H1 (cell line): ENCODE results near the gene SLAMF1. TPM values are rescaled to one million over a fixed set of nuclear protein-coding genes. Genes with fewer than 3 reads are reported as not detected.

Experiments used
- CTCF ChIA-PET: fragments of 300-600 bp; sonication (Branson Sonifier 250); formaldehyde crosslinking; loops from one replicate; lab custom pipeline; 2021; ENCODE audit not compliant: partially characterized antibody; lab: Charles Lee
- POLR2A ChIA-PET: fragments of 300-600 bp; sonication (Branson Sonifier 250); formaldehyde crosslinking; loops from one replicate; lab custom pipeline; 2021; ENCODE audit warnings: inconsistent platforms; ENCODE audit not compliant: partially characterized antibody; lab: Charles Lee
- DNase-seq, 2 experiments: peaks; one replicate each; pipeline versions ENCODE4 v3.0.0 to v3.0.0-alpha.2; 2010 to 2022; ENCODE audit warnings: low spot score in 2 of 2, low read depth in 1 of 2, mixed read lengths in 1 of 2
- FAIRE-seq: peaks from 2 replicates; lab custom pipeline; 2011; peaks lifted over from hg19 to GRCh38; lab: Jason Lieb, UNC
- H2AFZ ChIP-seq: 2 replicates; pipeline ENCODE4 v1.8.1; 2012; ENCODE audit warnings: low read length, inconsistent platforms
- H2AK5ac ChIP-seq: 2 replicates; pipeline ENCODE4 v1.6.1; 2013; ENCODE audit warnings: low read depth, low read length
- H2BK120ac ChIP-seq: replicated peaks from 2 replicates; pipeline ENCODE3; 2013; ENCODE audit warnings: low read depth, low read length, inconsistent platforms
- H2BK12ac ChIP-seq: 2 replicates; pipeline ENCODE4 v1.6.1; 2013; ENCODE audit warnings: low read depth, low read length
- H2BK15ac ChIP-seq: 2 replicates; pipeline ENCODE4 v1.6.1; 2013; ENCODE audit warnings: low read length
- H2BK20ac ChIP-seq: 2 replicates; pipeline ENCODE4 v1.6.1; 2013; ENCODE audit warnings: low read length
- H2BK5ac ChIP-seq: 2 replicates; pipeline ENCODE4 v1.6.1; 2013; ENCODE audit warnings: low read depth, low read length
- H3K14ac ChIP-seq: 2 replicates; pipeline ENCODE4 v1.6.1; 2013; ENCODE audit warnings: inconsistent platforms; ENCODE audit not compliant: insufficient read length
- H3K18ac ChIP-seq: 2 replicates; pipeline ENCODE4 v1.6.1; 2013; ENCODE audit warnings: low read length; ENCODE audit errors: extremely low read depth
- H3K23ac ChIP-seq: 2 replicates; pipeline ENCODE4 v1.6.1; 2013; ENCODE audit warnings: inconsistent platforms; ENCODE audit not compliant: insufficient read length
- H3K23me2 ChIP-seq: 2 replicates; pipeline ENCODE4 v1.6.1; 2013; ENCODE audit warnings: low read depth, low read length
- H3K27ac ChIP-seq: 2 replicates; pipeline ENCODE4 v1.6.1; 2011; ENCODE audit warnings: low read depth, low read length, inconsistent platforms
- H3K27me3 ChIP-seq, 4 experiments: replicated peaks in 1 of 4; 1 replicate in 1 of 4; 2 replicates in 3 of 4; pipeline versions ENCODE4 v1.6.1 to v1.8.1; 2011 to 2013; ENCODE audit warnings: low read length in 3 of 4, mild to moderate bottlenecking in 3 of 4, inconsistent platforms in 2 of 4, mixed read lengths in 2 of 4, moderate library complexity in 1 of 4; ENCODE audit not compliant: control insufficient read depth in 3 of 4, insufficient read depth in 3 of 4; ENCODE audit errors: extremely low read depth in 1 of 4
- H3K36me3 ChIP-seq, 4 experiments: 2 replicates each; pipeline versions ENCODE4 v1.6.1 to v1.8.1; 2011 to 2013; ENCODE audit warnings: mild to moderate bottlenecking in 4 of 4, low read length in 3 of 4, moderate library complexity in 2 of 4, control low read depth in 1 of 4, inconsistent platforms in 1 of 4; ENCODE audit not compliant: insufficient read depth in 4 of 4, control insufficient read depth in 2 of 4
- H3K4ac ChIP-seq: replicated peaks from 2 replicates; pipeline ENCODE3; 2013; ENCODE audit warnings: low read length, low read depth, mixed read lengths, inconsistent platforms; ENCODE audit not compliant: insufficient read length
- H3K4me1 ChIP-seq, 4 experiments: replicated peaks in 1 of 4; 1 replicate in 1 of 4; 2 replicates in 3 of 4; pipeline versions ENCODE4 v1.6.1 to v1.8.1; 2011 to 2013; ENCODE audit warnings: low read length in 3 of 4, inconsistent platforms in 2 of 4, mixed read lengths in 1 of 4; ENCODE audit not compliant: insufficient read depth in 4 of 4, control insufficient read depth in 3 of 4
- H3K4me2 ChIP-seq, 2 experiments: 2 replicates each; pipeline versions ENCODE4 v1.6.1 to v1.8.1; 2011 to 2013; ENCODE audit warnings: low read depth in 2 of 2, low read length in 2 of 2, control low read depth in 1 of 2, inconsistent platforms in 1 of 2, mild to moderate bottlenecking in 1 of 2; ENCODE audit not compliant: insufficient read depth in 1 of 2
- H3K4me3 ChIP-seq, 4 experiments: fragments of 200-600, 300-600 bp in 1 of 4; sonication (generic), shearing (Covaris generic), sonication (Bioruptor Twin) in 1 of 4; 2 replicates each; pipeline versions ENCODE4 v1.5.1 to v1.8.1; 2011 to 2016; ENCODE audit warnings: low read length in 4 of 4, low read depth in 3 of 4, control low read depth in 2 of 4, inconsistent platforms in 2 of 4, mild to moderate bottlenecking in 2 of 4, mixed read lengths in 1 of 4, moderate library complexity in 1 of 4; ENCODE audit not compliant: insufficient read depth in 2 of 4; ENCODE audit errors: extremely low read depth in 1 of 4
- H3K56ac ChIP-seq: replicated peaks from 2 replicates; pipeline ENCODE3; 2013; ENCODE audit warnings: low read depth, mild to moderate bottlenecking, mixed read lengths, low read length, inconsistent platforms; ENCODE audit not compliant: insufficient read length
- H3K79me1 ChIP-seq: 2 replicates; pipeline ENCODE4 v1.6.1; 2013; ENCODE audit warnings: low read depth, low read length, control low read depth
- H3K79me2 ChIP-seq, 2 experiments: 2 replicates each; pipeline versions ENCODE4 v1.6.1 to v1.8.1; 2012 to 2013; ENCODE audit warnings: low read length in 2 of 2, mild to moderate bottlenecking in 2 of 2, inconsistent platforms in 1 of 2; ENCODE audit not compliant: insufficient read depth in 2 of 2, control insufficient read depth in 1 of 2
- H3K9ac ChIP-seq, 4 experiments: replicated peaks in 1 of 4; 1 replicate in 1 of 4; 2 replicates in 3 of 4; pipeline versions ENCODE4 v1.6.1 to v1.8.1; 2011 to 2013; ENCODE audit warnings: low read depth in 3 of 4, low read length in 3 of 4, control low read depth in 2 of 4, mild to moderate bottlenecking in 2 of 4, moderate library complexity in 2 of 4, inconsistent platforms in 1 of 4; ENCODE audit errors: extremely low read depth in 1 of 4
- H3K9me3 ChIP-seq, 2 experiments: 2 replicates each; pipeline versions ENCODE4 v1.6.1 to v1.8.1; 2012 to 2013; ENCODE audit warnings: mild to moderate bottlenecking in 2 of 2, moderate library complexity in 2 of 2, control low read depth in 1 of 2, inconsistent platforms in 1 of 2, low read depth in 1 of 2, low read length in 1 of 2, mixed read lengths in 1 of 2; ENCODE audit not compliant: insufficient read depth in 2 of 2
- H4K20me1 ChIP-seq, 2 experiments: replicated peaks in 1 of 2; 2 replicates each; pipeline versions ENCODE3 to v1.8.1; 2011 to 2013; ENCODE audit warnings: inconsistent platforms in 2 of 2, low read length in 2 of 2, mild to moderate bottlenecking in 1 of 2; ENCODE audit not compliant: insufficient read depth in 2 of 2, control insufficient read depth in 1 of 2
- H4K5ac ChIP-seq: 2 replicates; pipeline ENCODE4 v1.6.1; 2013; ENCODE audit warnings: low read length, low read depth, mixed read lengths, inconsistent platforms; ENCODE audit not compliant: insufficient read length
- H4K8ac ChIP-seq: 2 replicates; pipeline ENCODE4 v1.8.0; 2013; ENCODE audit warnings: mild to moderate bottlenecking, moderate library complexity, low read length, inconsistent platforms; ENCODE audit not compliant: insufficient read depth; ENCODE audit errors: extremely low read depth
- H4K91ac ChIP-seq: replicated peaks from 2 replicates; pipeline ENCODE3; 2013; ENCODE audit warnings: low read length, mixed read lengths, inconsistent platforms; ENCODE audit not compliant: insufficient read length
- FOSL1 ChIP-seq: IDR thresholded peaks from 2 replicates; pipeline ENCODE4 v1.6.1; 2011; ENCODE audit warnings: mild to moderate bottlenecking, low read depth, low read length, moderate library complexity; ENCODE audit not compliant: insufficient read depth
- GABPA ChIP-seq: IDR thresholded peaks from 2 replicates; pipeline ENCODE4 v1.6.1; 2011; ENCODE audit warnings: mild to moderate bottlenecking, low read length, moderate library complexity, borderline replicate concordance; ENCODE audit not compliant: insufficient read depth
- NRF1 ChIP-seq: IDR thresholded peaks from 2 replicates; pipeline ENCODE4 v1.6.1; 2011; ENCODE audit warnings: mild to moderate bottlenecking, low read depth, low read length, improper control_type of control experiment
- POLR2A ChIP-seq, 2 experiments: IDR thresholded peaks; 1 replicate in 1 of 2; 2 replicates in 1 of 2; pipeline ENCODE4 v1.6.1; 2011; ENCODE audit warnings: low read depth in 2 of 2, low read length in 2 of 2, mild to moderate bottlenecking in 2 of 2; ENCODE audit errors: control extremely low read depth in 1 of 2
- WGBS, 2 experiments: shearing (Covaris generic) in 1 of 2; methylation state at CpG; one replicate each; pipeline versions ENCODE4 v1.1.6 to v1.1.7; 2013 to 2015; ENCODE audit warnings: low lambda C conversion rate in 2 of 2, mixed read lengths in 2 of 2, inconsistent platforms in 1 of 2, low coverage in 1 of 2, missing lambda C conversion rate in 1 of 2; ENCODE audit not compliant: insufficient replicate concordance in 2 of 2, insufficient coverage in 1 of 2, insufficient read length in 1 of 2; ENCODE audit errors: extremely low coverage in 1 of 2, missing lambda C conversion rate in 1 of 2; 5-methylcytosine and 5-hydroxymethylcytosine counted together
- polyA plus RNA-seq, 7 experiments: library from polyadenylated mRNA; depleted of rRNA in 3 of 7; stranded (reverse) in 5 of 7; unstranded in 2 of 7; fragments of >200 nt in 5 of 7; fragments of 200-250 nt in 2 of 7; gene quantifications; 1 replicate in 5 of 7; 2 replicates in 1 of 7; 4 replicates in 1 of 7; pipeline versions ENCODE4 v1.2.1 to v1.2.3, GENCODE V29; 2011 to 2013; ENCODE audit warnings: missing spikeins in 2 of 7, mixed read lengths in 2 of 7
- total RNA-seq: library from RNA; stranded (reverse); fragmentation: NEBNext Ultra II Directional; extraction: Animal tissue kit (Norgen Biotek cat#: 25700); gene quantifications from 2 replicates; pipeline ENCODE4 v1.2.1, GENCODE V29; 2021
- TF ChIP-seq, protein P1 (sequence below): IDR thresholded peaks from 2 replicates; pipeline ENCODE4 v1.6.1; 2012; ENCODE audit warnings: low read length, inconsistent platforms

Gene SLAMF1
- total and polyA plus RNA-seq, 2 of the 8 experiments (the other 6 are each of a cell fraction or from before 2014, with no cell fraction given): not detected

DNA sequence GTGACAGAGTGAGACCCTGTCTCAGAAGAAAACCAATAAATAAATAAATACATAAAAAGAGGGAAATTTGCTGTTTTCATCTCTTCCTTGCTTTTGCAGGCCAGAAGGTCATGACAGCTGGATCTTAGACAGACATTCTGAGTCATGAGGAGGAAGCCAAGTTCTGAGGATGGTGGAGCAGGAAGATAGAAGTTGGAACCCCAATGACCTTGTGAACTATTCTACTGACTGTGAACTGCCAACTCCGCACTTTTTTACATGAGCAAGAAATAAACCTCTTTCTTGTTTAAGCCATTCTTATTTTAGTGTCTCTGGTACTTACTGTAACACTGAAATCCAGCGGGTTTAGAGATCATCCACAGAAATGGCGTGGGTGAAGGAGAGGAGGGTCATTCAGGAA lies 76.0 kb downstream of the SLAMF1 start:
- no peak overlapping the region for H3K18ac ChIP-seq

More for the DNA sequence above, 76.0 kb downstream of the SLAMF1 start:
- H3K4me1 ChIP-seq: no peaks in the 10 kb centered on the region
- no peak overlapping the region for H2BK20ac ChIP-seq
- no peak for TF ChIP-seq POLR2A (IDR thresholded peaks at IDR 0.05; ENCODE audit: control extremely low read depth in 1 of 2, low read depth in 2 of 2, low read length in 2 of 2)
- TF ChIP-seq, protein P1, sequence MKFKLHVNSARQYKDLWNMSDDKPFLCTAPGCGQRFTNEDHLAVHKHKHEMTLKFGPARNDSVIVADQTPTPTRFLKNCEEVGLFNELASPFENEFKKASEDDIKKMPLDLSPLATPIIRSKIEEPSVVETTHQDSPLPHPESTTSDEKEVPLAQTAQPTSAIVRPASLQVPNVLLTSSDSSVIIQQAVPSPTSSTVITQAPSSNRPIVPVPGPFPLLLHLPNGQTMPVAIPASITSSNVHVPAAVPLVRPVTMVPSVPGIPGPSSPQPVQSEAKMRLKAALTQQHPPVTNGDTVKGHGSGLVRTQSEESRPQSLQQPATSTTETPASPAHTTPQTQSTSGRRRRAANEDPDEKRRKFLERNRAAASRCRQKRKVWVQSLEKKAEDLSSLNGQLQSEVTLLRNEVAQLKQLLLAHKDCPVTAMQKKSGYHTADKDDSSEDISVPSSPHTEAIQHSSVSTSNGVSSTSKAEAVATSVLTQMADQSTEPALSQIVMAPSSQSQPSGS: no peak
- no peak for TF ChIP-seq GABPA
- TF ChIP-seq NRF1: no peak
- no peak for TF ChIP-seq FOSL1
- no peak overlapping the region for H4K91ac ChIP-seq
- no peak overlapping the region for H2BK15ac ChIP-seq
- no peak overlapping the region for H4K8ac ChIP-seq
- H3K56ac ChIP-seq: no peak overlapping the region
- H3K23me2 ChIP-seq: no peaks in the 10 kb centered on the region
- no peaks in the 10 kb centered on the region for H3K9me3 ChIP-seq
- no peak overlapping the region for H3K4me2 ChIP-seq
- H3K4ac ChIP-seq: no peak overlapping the region
- DNase-seq (no peak), FAIRE-seq (no peak)
- H2BK12ac ChIP-seq: no peak overlapping the region
- no peak overlapping the region for H3K4me3 ChIP-seq
- H3K79me2 ChIP-seq: no peaks in the 10 kb centered on the region
- H3K23ac ChIP-seq: no peak overlapping the region
- no peak overlapping the region for H3K9ac ChIP-seq
- H2BK5ac ChIP-seq: no peak overlapping the region
- H3K27me3 ChIP-seq: no peaks in the 10 kb centered on the region
- H4K5ac ChIP-seq: no peak overlapping the region
- ChIA-PET POLR2A (no interaction called here), CTCF (interaction anchor here (1.8 kb wide), 1 partner anchor 35 kb away, joined by 4 read pairs; no protein-coding TSS in a partner anchor)
- no peak overlapping the region for H3K14ac ChIP-seq
- no peaks in the 10 kb centered on the region for H3K36me3 ChIP-seq
- H4K20me1 ChIP-seq: no peaks in the 10 kb centered on the region
- no peak overlapping the region for H2AFZ ChIP-seq
- no peaks in the 10 kb centered on the region for H3K79me1 ChIP-seq
- H3K27ac ChIP-seq: no peak overlapping the region
- WGBS, 2 experiments: 92% methylated on average over 3 of the region's 3 CpGs; no CpG with 5 or more reads in 1 of the 2 experiments
- H2BK120ac ChIP-seq: no peak overlapping the region
- H2AK5ac ChIP-seq: no peak overlapping the region
